Fibroblast of skin of back (primary cell): ENCODE measurements around the gene SULT1A2.
"Not testable (repeated sequence)": the region's sequence is repeated elsewhere in the genome, so short reads cannot be mapped to it uniquely, and the experiment has no call there.

ENCODE experiments used
- DNase-seq: peaks from one replicate; pipeline ENCODE4 v3.0.0-alpha.2; 2013

SULT1A2 gene

GRCh38 chr16:28609631-28610594, 13.1 kb upstream of the SULT1A2 start, which contains the start of gene SULT1A1:
Gene SULT1A1 (minus strand): TSS chr16:28610044. CDS start chr16:28608855, 1,189 bp downstream.
- DNase-seq, result no peak

- not testable (repeated sequence) for DNase-seq
Observed at GRCh38 chr16:28608867-28609596, 12.2 kb upstream of the SULT1A2 start.

- not testable (repeated sequence) for DNase-seq
Observed at GRCh38 chr16:28608496-28608808, 11.6 kb upstream of the SULT1A2 start.

- DNase-seq, result not testable (repeated sequence)
Observed at GRCh38 chr16:28607681-28608495, 11.0 kb upstream of the SULT1A2 start.

GRCh38 chr16:28607116-28607623, 10.3 kb upstream of the SULT1A2 start:
- no peak for DNase-seq

GRCh38 chr16:28606291-28607115, 9.7 kb upstream of the SULT1A2 start:
- DNase-seq, result no peak

GRCh38 chr16:28604186-28604565, 7.3 kb upstream of the SULT1A2 start:
- DNase-seq, result no peak

GRCh38 chr16:28603381-28604185, 6.7 kb upstream of the SULT1A2 start:
- no peak for DNase-seq

GRCh38 chr16:28602529-28602928, 5.7 kb upstream of the SULT1A2 start:
- DNase-seq, result no peak

- not testable (repeated sequence) for DNase-seq
Observed at GRCh38 chr16:28602062-28602461, 5.2 kb upstream of the SULT1A2 start.

GRCh38 chr16:28601589-28601988, 4.7 kb upstream of the SULT1A2 start:
- not testable (repeated sequence) for DNase-seq

- not testable (repeated sequence) for DNase-seq
Observed at GRCh38 chr16:28600965-28601364, 4.1 kb upstream of the SULT1A2 start.

- not testable (repeated sequence) for DNase-seq
Observed at GRCh38 chr16:28599377-28600285, 2.8 kb upstream of the SULT1A2 start.

GRCh38 chr16:28597692-28598261, 927 bp upstream of the SULT1A2 start:
- no peak for DNase-seq

- DNase-seq, result no peak
Observed at GRCh38 chr16:28596115-28596630, 677 bp downstream of the SULT1A2 start.

GRCh38 chr16:28595451-28595850, 1.4 kb downstream of the SULT1A2 start:
- not testable (repeated sequence) for DNase-seq

- no peak for DNase-seq
Observed at GRCh38 chr16:28592979-28593553, 3.8 kb downstream of the SULT1A2 start.

- DNase-seq, result no peak
Observed at GRCh38 chr16:28592511-28592910, 4.3 kb downstream of the SULT1A2 start.

GRCh38 chr16:28591355-28591754, 5.5 kb downstream of the SULT1A2 start:
- no peak for DNase-seq
